IMR-90 (cell line): ENCODE measurements around the gene HIVEP1. TPM values are rescaled to one million over a fixed set of nuclear protein-coding genes. Genes with fewer than 3 reads are reported as not detected.

Source experiments
- ATAC-seq: fragments of 200-7000 bp; cut with Tn5 transposase; 2 replicates; pipeline ENCODE4 v1.9.1; 2020; ENCODE audit warnings: low read depth, mild to moderate bottlenecking, moderate library complexity
- BruUV-seq: library from RNA; stranded (reverse); fragments of 400-500 nt; replicated peaks from 2 replicates; lab custom pipeline; 2021; lab: Mats Ljungman, UMichigan
- CTCF ChIA-PET: fragments of 300-600 bp; formaldehyde crosslinking; extraction: SDS; loops from one replicate; lab custom pipeline; 2021; ENCODE audit warnings: antibody characterized with exemption; lab: Yijun Ruan, JAX
- POLR2A ChIA-PET: fragments of 300-600 bp; sonication (Branson Sonifier 250); formaldehyde crosslinking; loops from one replicate; lab custom pipeline; 2022; ENCODE audit warnings: antibody characterized with exemption; ENCODE audit not compliant: unreplicated experiment; lab: Charles Lee
- DNase-seq: peaks from one replicate; pipeline ENCODE4 v3.0.0; 2013
- H2AFZ ChIP-seq: replicated peaks from 2 replicates; pipeline ENCODE3; 2013; ENCODE audit warnings: low read length, mild to moderate bottlenecking; ENCODE audit not compliant: poor library complexity
- H2AK5ac ChIP-seq: 2 replicates; pipeline ENCODE4 v1.6.1; 2013; ENCODE audit warnings: low read depth, low read length, inconsistent platforms
- H2AK9ac ChIP-seq: replicated peaks from 2 replicates; pipeline ENCODE3; 2013; ENCODE audit warnings: mild to moderate bottlenecking, low read depth, low read length, moderate library complexity; ENCODE audit not compliant: poor library complexity
- H2BK120ac ChIP-seq: 2 replicates; pipeline ENCODE4 v1.6.1; 2013; ENCODE audit warnings: low read depth, low read length, inconsistent platforms
- H2BK15ac ChIP-seq: 3 replicates; pipeline ENCODE4 v1.6.1; 2013; ENCODE audit warnings: low read depth, low read length, inconsistent platforms
- H2BK20ac ChIP-seq: 2 replicates; pipeline ENCODE4 v1.6.1; 2013; ENCODE audit warnings: low read depth, mild to moderate bottlenecking, inconsistent platforms, low read length, moderate library complexity
- H2BK5ac ChIP-seq: 2 replicates; pipeline ENCODE4 v1.6.1; 2013; ENCODE audit warnings: mild to moderate bottlenecking, low read depth, low read length, inconsistent platforms; ENCODE audit not compliant: poor library complexity, severe bottlenecking
- H3K14ac ChIP-seq: replicated peaks from 2 replicates; pipeline ENCODE4 v1.6.1; 2013; ENCODE audit warnings: low read depth, low read length, inconsistent platforms
- H3K18ac ChIP-seq: 2 replicates; pipeline ENCODE4 v1.6.1; 2013; ENCODE audit warnings: low read depth, low read length, control low read depth
- H3K23ac ChIP-seq: 2 replicates; pipeline ENCODE4 v1.6.1; 2013; ENCODE audit warnings: low read depth, low read length, inconsistent platforms
- H3K27ac ChIP-seq: 2 replicates; pipeline ENCODE4 v1.5.1; 2013; ENCODE audit warnings: mild to moderate bottlenecking, control low read depth, low read length; ENCODE audit not compliant: insufficient read depth
- H3K27me3 ChIP-seq: 2 replicates; pipeline ENCODE4 v1.6.1; 2013; ENCODE audit warnings: low read length; ENCODE audit not compliant: control insufficient read depth, insufficient read depth
- H3K36me3 ChIP-seq: 2 replicates; pipeline ENCODE4 v1.6.1; 2013; ENCODE audit warnings: low read length, mixed read lengths; ENCODE audit not compliant: control insufficient read depth, insufficient read depth
- H3K4ac ChIP-seq: 2 replicates; pipeline ENCODE4 v1.6.1; 2013; ENCODE audit warnings: low read depth, low read length, inconsistent platforms
- H3K4me1 ChIP-seq: 2 replicates; pipeline ENCODE4 v1.6.1; 2013; ENCODE audit warnings: low read length, mixed read lengths; ENCODE audit not compliant: control insufficient read depth, insufficient read depth
- H3K4me2 ChIP-seq: 2 replicates; pipeline ENCODE4 v1.6.1; 2013; ENCODE audit warnings: low read depth, mild to moderate bottlenecking, control low read depth, low read length, moderate library complexity
- H3K4me3 ChIP-seq: 2 replicates; pipeline ENCODE4 v1.5.1; 2013; ENCODE audit warnings: low read depth, mild to moderate bottlenecking, control low read depth, low read length, moderate library complexity; ENCODE audit not compliant: insufficient read depth
- H3K56ac ChIP-seq: 2 replicates; pipeline ENCODE4 v1.6.1; 2013; ENCODE audit warnings: low read length, inconsistent platforms; ENCODE audit not compliant: insufficient read depth; ENCODE audit errors: extremely low read depth
- H3K79me1 ChIP-seq, 2 experiments: 2 replicates each; pipeline ENCODE4 v1.6.1; 2013; ENCODE audit warnings: low read length in 2 of 2, inconsistent platforms in 1 of 2, low read depth in 1 of 2
- H3K9ac ChIP-seq: 2 replicates; pipeline ENCODE4 v1.6.1; 2013; ENCODE audit warnings: low read depth, low read length, control low read depth
- H3K9me1 ChIP-seq: 2 replicates; pipeline ENCODE4 v1.6.1; 2013; ENCODE audit warnings: low read length, inconsistent platforms; ENCODE audit not compliant: insufficient read depth
- H3K9me3 ChIP-seq: 2 replicates; pipeline ENCODE4 v1.6.1; 2013; ENCODE audit warnings: low read length; ENCODE audit not compliant: control insufficient read depth, insufficient read depth
- H4K20me1 ChIP-seq: 2 replicates; pipeline ENCODE4 v1.6.1; 2013; ENCODE audit warnings: low read length, inconsistent platforms; ENCODE audit not compliant: insufficient read depth
- H4K5ac ChIP-seq: 2 replicates; pipeline ENCODE4 v1.6.1; 2013; ENCODE audit warnings: mild to moderate bottlenecking, low read depth, low read length, control low read depth
- H4K8ac ChIP-seq, 2 experiments: 2 replicates each; pipeline ENCODE4 v1.6.1; 2013; ENCODE audit warnings: low read depth in 2 of 2, low read length in 2 of 2, control low read depth in 1 of 2, inconsistent platforms in 1 of 2
- H4K91ac ChIP-seq: 2 replicates; pipeline ENCODE4 v1.6.1; 2013; ENCODE audit warnings: low read depth, low read length, inconsistent platforms; ENCODE audit not compliant: insufficient read depth
- CEBPB ChIP-seq: IDR thresholded peaks from 2 replicates; pipeline ENCODE4 v1.6.1; 2012; ENCODE audit warnings: low read depth, low read length, improper control_type of control experiment
- FOS ChIP-seq: fragments of 150-350 bp; IDR thresholded peaks from 2 replicates; pipeline ENCODE4 v1.6.1; 2016; ENCODE audit warnings: low read depth, low read length
- RFX5 ChIP-seq: IDR thresholded peaks from 2 replicates; pipeline ENCODE4 v1.8.0; 2012; ENCODE audit warnings: low read depth, mild to moderate bottlenecking, low read length, moderate library complexity
- WGBS, 2 experiments: methylation state at CpG; one replicate each; pipeline versions ENCODE4 v1.1.5 to v1.1.7; 2013; ENCODE audit warnings: missing lambda C conversion rate in 2 of 2; ENCODE audit not compliant: insufficient read length in 1 of 2; ENCODE audit errors: extremely low coverage in 2 of 2; 5-methylcytosine and 5-hydroxymethylcytosine counted together
- dilution Hi-C: fragments of 300-500 bp; cut with HindIII; formaldehyde crosslinking; loops from one replicate; pipeline ENCODE4 v1.14.3; 2018; ENCODE audit warnings: low sequenced_read_pairs; ENCODE audit not compliant: unreplicated experiment
- in situ Hi-C: fragments of 300-500 bp; cut with MboI; formaldehyde crosslinking; loops from 3 replicates; pipeline ENCODE4 v1.14.3; 2019; ENCODE audit warnings: low sequenced_read_pairs, inconsistent platforms, mixed read lengths
- intact Hi-C: fragments of 100-400 bp; cut with micrococcal nuclease; formaldehyde crosslinking; loops from 2 replicates; pipeline ENCODE4 v1.10.0; 2022
- polyA plus RNA-seq, 3 experiments: library from polyadenylated mRNA; depleted of rRNA; stranded (reverse); fragments of >200 nt; gene quantifications; 2 replicates each; pipeline ENCODE4 v1.2.3, GENCODE V29; 2012; ENCODE audit warnings: low replicate concordance in 1 of 3
- total RNA-seq: library from RNA; depleted of rRNA; stranded (reverse); fragments of >200 nt; gene quantifications from 2 replicates; pipeline ENCODE4 v1.2.3, GENCODE V29; 2012
- TF ChIP-seq, protein P1 (sequence below): fragments of 150-350 bp; IDR thresholded peaks from 2 replicates; pipeline ENCODE4 v1.6.1; 2017; ENCODE audit warnings: mild to moderate bottlenecking, antibody characterized with exemption, low read length, low read depth

HIVEP1 gene
- total and polyA plus RNA-seq, 2 of the 4 experiments (the other 2 are of a cell fraction) = 13.0 to 17.2 TPM

DNA sequence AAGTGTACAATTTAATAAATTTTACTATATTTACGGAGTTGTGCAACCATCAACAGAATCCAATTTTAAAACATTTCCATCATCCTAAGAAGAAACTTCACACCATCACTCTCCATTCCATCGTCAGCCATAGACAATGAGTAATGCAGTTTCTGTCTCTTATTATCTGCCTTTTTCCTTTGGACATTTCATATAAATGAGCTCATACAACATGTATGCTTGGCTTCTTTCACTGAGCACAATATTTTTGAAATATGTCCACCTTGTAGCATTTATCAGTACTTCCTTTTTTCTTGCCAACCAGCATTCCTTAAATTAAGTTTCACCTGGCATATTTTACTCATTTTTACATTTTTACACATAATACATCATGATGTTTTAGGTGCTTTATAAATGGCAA lies 22.7 kb upstream of the HIVEP1 start:
- Histone ChIP-seq H3K9me3 (no peaks in the 10 kb centered on the region), H3K56ac (no peak overlapping the region), H3K9me1 (no peaks in the 10 kb centered on the region), H3K14ac (no peak overlapping the region), H3K4ac (no peak overlapping the region), H2AK9ac (no peak overlapping the region), H2BK20ac (no peak overlapping the region), H3K9ac (no peak overlapping the region), H2AK5ac (no peak overlapping the region), H2BK5ac (no peak overlapping the region), H4K20me1 (no peaks in the 10 kb centered on the region), H4K8ac (no peak overlapping the region), H3K36me3 (no peaks in the 10 kb centered on the region), H3K27ac (no peak overlapping the region), H3K23ac (no peak overlapping the region), H3K27me3 (no peaks in the 10 kb centered on the region), H4K91ac (no peak overlapping the region), H3K79me1 (no peaks in the 10 kb centered on the region), H3K4me3 (no peak overlapping the region), H4K5ac (no peak overlapping the region), H2BK120ac (no peak overlapping the region), H3K18ac (no peak overlapping the region), H2BK15ac (no peak overlapping the region), H2AFZ (no peak overlapping the region), H3K4me1 (no peaks in the 10 kb centered on the region), H3K4me2 (no peak overlapping the region)
- WGBS, 2 experiments = 57% methylated on average over 1 of the region's 2 CpGs; no CpG with 5 or more reads in 1 of the 2 experiments
- TF ChIP-seq, protein P1, sequence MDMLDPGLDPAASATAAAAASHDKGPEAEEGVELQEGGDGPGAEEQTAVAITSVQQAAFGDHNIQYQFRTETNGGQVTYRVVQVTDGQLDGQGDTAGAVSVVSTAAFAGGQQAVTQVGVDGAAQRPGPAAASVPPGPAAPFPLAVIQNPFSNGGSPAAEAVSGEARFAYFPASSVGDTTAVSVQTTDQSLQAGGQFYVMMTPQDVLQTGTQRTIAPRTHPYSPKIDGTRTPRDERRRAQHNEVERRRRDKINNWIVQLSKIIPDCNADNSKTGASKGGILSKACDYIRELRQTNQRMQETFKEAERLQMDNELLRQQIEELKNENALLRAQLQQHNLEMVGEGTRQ = no peak
- TF ChIP-seq FOS = no peak
- no peak for TF ChIP-seq RFX5
- TF ChIP-seq CEBPB = 0 out of 2 replicates have a peak, but pooled peaks have one; percentile 19
- ATAC-seq (no peak), DNase-seq (no peak)
- BruUV-seq = no TSS peak
- intact Hi-C loops (no loop called here), in situ Hi-C loops (no loop called here), dilution Hi-C loops (no loop called here)
- CTCF ChIA-PET = no interaction called here
- POLR2A ChIA-PET = no interaction called here
